Measurements from ENCODE around the gene IL22.

GRCh38 chr12:68263366-68263765, 10.0 kb upstream of the IL22 start:
- TF ChIP-seq CTCF (conservative IDR thresholded peaks at IDR 0.05; ENCODE audit: low read depth, low read length) (no peak), EZH2phosphoT487 (IDR thresholded peaks at IDR 0.05; ENCODE audit: borderline replicate concordance, low read length) (no peak)
